ENCODE data around the gene WDR26.

WDR26 gene

GRCh38 chr1:224358237-224358636 is 76.4 kb downstream of the WDR26 start:
- no peak overlapping the region for H3K27ac ChIP-seq (replicated peaks; ENCODE audit: low read length)
- no CpG with 5 or more reads among the region's 4 CpGs for WGBS, 2 donors (ENCODE audit: extremely low coverage in 2 of 2, insufficient read length in 2 of 2, insufficient replicate concordance in 1 of 2)
- H3K14ac ChIP-seq (ENCODE audit: low read length) = no peak overlapping the region
- H3K23ac ChIP-seq (ENCODE audit: low read depth, low read length, poor library complexity) = no peak overlapping the region
- H2AFZ ChIP-seq (ENCODE audit: low read length) = no peak overlapping the region
- H3K9ac ChIP-seq (ENCODE audit: low read depth, low read length, poor library complexity) = no peak overlapping the region
- H2BK5ac ChIP-seq (ENCODE audit: low read length) = no peak overlapping the region
- H3K9me3 ChIP-seq (replicated peaks in 1 of 2; ENCODE audit: control insufficient read depth in 2 of 2, insufficient read depth in 1 of 2, low read depth in 1 of 2, low read length in 2 of 2) = no peaks in the 10 kb centered on the region
- H3K4me3 ChIP-seq (ENCODE audit: low read length in 2 of 2) = peak overlapping the region in 1 of 2 donors; percentile 64
- H4K8ac ChIP-seq (ENCODE audit: low read depth, low read length) = no peak overlapping the region
- H2BK12ac ChIP-seq (ENCODE audit: low read length) = no peak overlapping the region
- H3K4me1 ChIP-seq (ENCODE audit: control insufficient read depth in 2 of 2, insufficient read depth in 1 of 2, low read depth in 1 of 2, low read length in 2 of 2) = peaks cover 2 to 6% of the 10 kb centered on the region in 2 donors
- no peak for DNase-seq (ENCODE audit: low spot score)
- H3K18ac ChIP-seq (ENCODE audit: low read length) = no peak overlapping the region
- H4K91ac ChIP-seq (ENCODE audit: low read depth, low read length, poor library complexity) = no peak overlapping the region
- peaks cover 9% of the 10 kb centered on the region for H3K79me1 ChIP-seq (ENCODE audit: low read depth, low read length)
- no peak overlapping the region for H2BK15ac ChIP-seq (ENCODE audit: low read length)
- H3K4me2 ChIP-seq (ENCODE audit: insufficient read depth, low read length, poor library complexity, severe bottlenecking) = peak overlapping the region; percentile 27
- H3K36me3 ChIP-seq (replicated peaks in 1 of 2; ENCODE audit: control insufficient read depth in 2 of 2, insufficient read depth in 2 of 2, low read length in 2 of 2) = peaks cover 0 to 29% of the 10 kb centered on the region in 2 donors
- no peak overlapping the region for H2AK5ac ChIP-seq (ENCODE audit: low read depth, low read length)
- no peak overlapping the region for H3K4ac ChIP-seq (ENCODE audit: low read length)
- no peaks in the 10 kb centered on the region for H3K27me3 ChIP-seq (ENCODE audit: control insufficient read depth in 3 of 3, insufficient read depth in 3 of 3, low read depth in 1 of 3, low read length in 3 of 3)
- H2BK120ac ChIP-seq (ENCODE audit: low read depth, low read length) = no peak overlapping the region

GRCh38 chr1:224357626-224358124 is 76.9 kb downstream of the WDR26 start:
- Histone ChIP-seq H3K9me3 (replicated peaks in 1 of 2; ENCODE audit: control insufficient read depth in 2 of 2, insufficient read depth in 1 of 2, low read depth in 1 of 2, low read length in 2 of 2) (no peaks in the 10 kb centered on the region), H3K36me3 (replicated peaks in 1 of 2; ENCODE audit: control insufficient read depth in 2 of 2, insufficient read depth in 2 of 2, low read length in 2 of 2) (peaks cover 0 to 24% of the 10 kb centered on the region in 2 donors), H3K4me1 (ENCODE audit: control insufficient read depth in 2 of 2, insufficient read depth in 1 of 2, low read depth in 1 of 2, low read length in 2 of 2) (peaks cover 2 to 6% of the 10 kb centered on the region in 2 donors), H3K27me3 (ENCODE audit: control insufficient read depth in 3 of 3, insufficient read depth in 3 of 3, low read depth in 1 of 3, low read length in 3 of 3) (no peaks in the 10 kb centered on the region), H3K9ac (ENCODE audit: low read depth, low read length, poor library complexity) (no peak overlapping the region), H3K14ac (ENCODE audit: low read length) (no peak overlapping the region), H4K91ac (ENCODE audit: low read depth, low read length, poor library complexity) (no peak overlapping the region), H2BK15ac (ENCODE audit: low read length) (no peak overlapping the region), H2AFZ (ENCODE audit: low read length) (peak overlapping the region; percentile 92), H3K4me2 (ENCODE audit: insufficient read depth, low read length, poor library complexity, severe bottlenecking) (peak overlapping the region; percentile 60), H3K4ac (ENCODE audit: low read length) (no peak overlapping the region), H3K4me3 (ENCODE audit: low read length in 2 of 2) (peak overlapping the region; percentile 64 to 99), H3K18ac (ENCODE audit: low read length) (no peak overlapping the region), H2BK12ac (ENCODE audit: low read length) (no peak overlapping the region), H2AK5ac (ENCODE audit: low read depth, low read length) (no peak overlapping the region), H3K27ac (replicated peaks; ENCODE audit: low read length) (no peak overlapping the region), H2BK120ac (ENCODE audit: low read depth, low read length) (no peak overlapping the region), H4K8ac (ENCODE audit: low read depth, low read length) (no peak overlapping the region), H3K23ac (ENCODE audit: low read depth, low read length, poor library complexity) (no peak overlapping the region), H3K79me1 (ENCODE audit: low read depth, low read length) (peaks cover 9% of the 10 kb centered on the region), H2BK5ac (ENCODE audit: low read length) (no peak overlapping the region)
- no CpG with 5 or more reads among the region's 9 CpGs for WGBS, 2 donors (ENCODE audit: extremely low coverage in 2 of 2, insufficient read length in 2 of 2, insufficient replicate concordance in 1 of 2)
- DNase-seq (ENCODE audit: low spot score) = no peak

- no peak within 1 kb of the TSS for H2BK5ac ChIP-seq (ENCODE audit: low read length)
- no peak within 1 kb of the TSS for H2BK12ac ChIP-seq (ENCODE audit: low read length)
- peak within 1 kb of the TSS; percentile 39 for H2BK15ac ChIP-seq (ENCODE audit: low read length)
- peak within 1 kb of the TSS; percentile 60 for H3K4me2 ChIP-seq (ENCODE audit: insufficient read depth, low read length, poor library complexity, severe bottlenecking)
- no peak within 1 kb of the TSS for H3K4ac ChIP-seq (ENCODE audit: low read length)
- DNase-seq (ENCODE audit: low spot score) = peak; percentile 88
- H3K4me1 ChIP-seq (ENCODE audit: control insufficient read depth in 2 of 2, insufficient read depth in 1 of 2, low read depth in 1 of 2, low read length in 2 of 2) = peaks cover 2 to 6% of the 10 kb centered on the region in 2 donors
- H3K23ac ChIP-seq (ENCODE audit: low read depth, low read length, poor library complexity) = peak within 1 kb of the TSS; percentile 98
- H3K27me3 ChIP-seq (ENCODE audit: control insufficient read depth in 3 of 3, insufficient read depth in 3 of 3, low read depth in 1 of 3, low read length in 3 of 3) = no peaks in the 10 kb centered on the region
- peaks cover 9% of the 10 kb centered on the region for H3K79me1 ChIP-seq (ENCODE audit: low read depth, low read length)
- no peak within 1 kb of the TSS for H2BK120ac ChIP-seq (ENCODE audit: low read depth, low read length)
- H2AFZ ChIP-seq (ENCODE audit: low read length) = peak within 1 kb of the TSS; percentile 92
- H3K27ac ChIP-seq (replicated peaks; ENCODE audit: low read length) = peak within 1 kb of the TSS; percentile 71
- no CpG with 5 or more reads among the region's 78 CpGs for WGBS, 2 donors (ENCODE audit: extremely low coverage in 2 of 2, insufficient read length in 2 of 2, insufficient replicate concordance in 1 of 2)
- peaks cover 0 to 22% of the 10 kb centered on the region in 2 donors for H3K36me3 ChIP-seq (replicated peaks in 1 of 2; ENCODE audit: control insufficient read depth in 2 of 2, insufficient read depth in 2 of 2, low read length in 2 of 2)
- peak within 1 kb of the TSS; percentile 84 for H3K14ac ChIP-seq (ENCODE audit: low read length)
- peak within 1 kb of the TSS; percentile 64 to 99 for H3K4me3 ChIP-seq (ENCODE audit: low read length in 2 of 2)
- no peak within 1 kb of the TSS for H4K91ac ChIP-seq (ENCODE audit: low read depth, low read length, poor library complexity)
- no peak within 1 kb of the TSS for H4K8ac ChIP-seq (ENCODE audit: low read depth, low read length)
- peak within 1 kb of the TSS; percentile 89 for H2AK5ac ChIP-seq (ENCODE audit: low read depth, low read length)
- H3K9ac ChIP-seq (ENCODE audit: low read depth, low read length, poor library complexity) = peak within 1 kb of the TSS; percentile 96
- peak within 1 kb of the TSS; percentile 99 for H3K18ac ChIP-seq (ENCODE audit: low read length)
- no peaks in the 10 kb centered on the region for H3K9me3 ChIP-seq (replicated peaks in 1 of 2; ENCODE audit: control insufficient read depth in 2 of 2, insufficient read depth in 1 of 2, low read depth in 1 of 2, low read length in 2 of 2)
Measured at GRCh38 chr1:224356685-224357625, 77.6 kb downstream of the WDR26 start, which contains the start of gene CNIH4. Gene CNIH4 (plus strand): TSS chr1:224356879. CDS start chr1:224356925, 46 bp downstream.

Data from neuronal stem cell (in vitro differentiated cells).